IPS-18c (cell line): ENCODE results near the gene UIMC1.
"Not testable (repeated sequence)": the region's sequence is repeated elsewhere in the genome, so short reads cannot be mapped to it uniquely, and the experiment has no call there.

Experiments
- H3K4me3 ChIP-seq: 2 replicates; pipeline ENCODE4 v1.7.0; 2013; ENCODE audit warnings: low read depth, mild to moderate bottlenecking, low read length, moderate library complexity; ENCODE audit not compliant: insufficient read depth
- H3K9me3 ChIP-seq: one replicate; pipeline ENCODE4 v1.6.1; 2013; ENCODE audit warnings: mild to moderate bottlenecking, low read length, moderate library complexity; ENCODE audit not compliant: control insufficient read depth, insufficient read depth

Gene UIMC1

GRCh38 chr5:176873011-176873410, 133.6 kb downstream of the UIMC1 start:
- not testable (repeated sequence) for H3K9me3 ChIP-seq, H3K4me3 ChIP-seq

GRCh38 chr5:176872586-176872985, 134.0 kb downstream of the UIMC1 start:
- H3K4me3 ChIP-seq, H3K9me3 ChIP-seq: not testable (repeated sequence)

- not testable (repeated sequence) for H3K4me3 ChIP-seq
These were observed 135.9 kb downstream of the UIMC1 start for GRCh38 chr5:176870644-176871043.

GRCh38 chr5:176870110-176870591, 136.4 kb downstream of the UIMC1 start:
- Histone ChIP-seq H3K9me3 (no peaks in the 10 kb centered on the region), H3K4me3 (no peak overlapping the region)

More at GRCh38 chr5:176870644-176871043, 135.9 kb downstream of the UIMC1 start:
- H3K9me3 ChIP-seq, result not testable (repeated sequence)

- no peaks in the 10 kb centered on the region for H3K9me3 ChIP-seq
- H3K4me3 ChIP-seq, result no peak overlapping the region
These were observed 137.0 kb downstream of the UIMC1 start for GRCh38 chr5:176869501-176870109.

- no peaks in the 10 kb centered on the region for H3K9me3 ChIP-seq
- H3K4me3 ChIP-seq, result no peak overlapping the region
These were observed 137.8 kb downstream of the UIMC1 start for GRCh38 chr5:176868731-176869130.

GRCh38 chr5:176868126-176868525, 138.5 kb downstream of the UIMC1 start:
- H3K9me3 ChIP-seq, result no peaks in the 10 kb centered on the region

GRCh38 chr5:176866707-176867310, 139.8 kb downstream of the UIMC1 start:
- no peak overlapping the region for H3K4me3 ChIP-seq
- H3K9me3 ChIP-seq, result no peaks in the 10 kb centered on the region

More at GRCh38 chr5:176868126-176868525, 138.5 kb downstream of the UIMC1 start:
- H3K4me3 ChIP-seq, result no peak overlapping the region

GRCh38 chr5:176865964-176866363, 140.6 kb downstream of the UIMC1 start:
- Histone ChIP-seq H3K4me3 (no peak overlapping the region), H3K9me3 (no peaks in the 10 kb centered on the region)

- Histone ChIP-seq H3K9me3 (no peaks in the 10 kb centered on the region), H3K4me3 (no peak overlapping the region)
These were observed 141.8 kb downstream of the UIMC1 start for GRCh38 chr5:176864755-176865154.

GRCh38 chr5:176863765-176864098, 142.8 kb downstream of the UIMC1 start:
- Histone ChIP-seq H3K9me3 (no peaks in the 10 kb centered on the region), H3K4me3 (no peak overlapping the region)

- H3K4me3 ChIP-seq, result no peak overlapping the region; the same call in 1 of the 2 replicates
- no peaks in the 10 kb centered on the region for H3K9me3 ChIP-seq
These were observed 143.4 kb downstream of the UIMC1 start for GRCh38 chr5:176863041-176863764.

- Histone ChIP-seq H3K9me3 (no peaks in the 10 kb centered on the region), H3K4me3 (no peak overlapping the region)
These were observed 144.1 kb downstream of the UIMC1 start for GRCh38 chr5:176862330-176862995.

- no peaks in the 10 kb centered on the region for H3K9me3 ChIP-seq
- no peak overlapping the region for H3K4me3 ChIP-seq
These were observed 145.3 kb downstream of the UIMC1 start for GRCh38 chr5:176861276-176861675.

- Histone ChIP-seq H3K9me3 (no peaks in the 10 kb centered on the region), H3K4me3 (no peak overlapping the region)
These were observed 146.2 kb downstream of the UIMC1 start for GRCh38 chr5:176860381-176860780.

- H3K4me3 ChIP-seq, result no peak overlapping the region
These were observed 146.7 kb downstream of the UIMC1 start for GRCh38 chr5:176859916-176860315.

GRCh38 chr5:176857894-176858273, 148.7 kb downstream of the UIMC1 start:
- Histone ChIP-seq H3K4me3 (no peak overlapping the region), H3K9me3 (no peaks in the 10 kb centered on the region)

More at GRCh38 chr5:176859916-176860315, 146.7 kb downstream of the UIMC1 start:
- H3K9me3 ChIP-seq, result no peaks in the 10 kb centered on the region
